B cell (primary cell): ENCODE data around the gene COASY. TPM values are rescaled to one million over a fixed set of nuclear protein-coding genes. Genes with fewer than 3 reads are reported as not detected.
A peak's percentile ranks its signal among the peaks of the same experiment; 100 is the strongest.

ENCODE experiments used
- ATAC-seq: fragments of 200-7000 bp; cut with Tn5 transposase; one replicate; pipeline ENCODE4 v1.10.0; 2021; ENCODE audit warnings: low read depth, mild to moderate bottlenecking, moderate number of reproducible peaks, moderate library complexity
- CTCF ChIA-PET: fragments of 350-600 bp; sonication (Branson Sonifier 250); formaldehyde crosslinking; loops from one replicate; lab custom pipeline; 2021; ENCODE audit warnings: antibody characterized with exemption, inconsistent platforms; lab: Charles Lee
- POLR2A ChIA-PET: fragments of 350-600 bp; sonication (Branson Sonifier 250); formaldehyde crosslinking; loops from one replicate; lab custom pipeline; 2021; ENCODE audit warnings: antibody characterized with exemption; lab: Charles Lee
- DNase-seq: peaks from one replicate; pipeline ENCODE4 v3.0.0; 2013
- H2AFZ ChIP-seq: 2 replicates; pipeline ENCODE4 v1.6.1; 2012; ENCODE audit warnings: mild to moderate bottlenecking, low read depth, low read length; ENCODE audit not compliant: insufficient read depth, poor library complexity, severe bottlenecking
- H3K27ac ChIP-seq, 2 donors: 1 replicate in 1 of 2; 2 replicates in 1 of 2; pipeline ENCODE4 v1.5.1; 2012 to 2013; ENCODE audit warnings: low read length in 2 of 2, mild to moderate bottlenecking in 2 of 2, moderate library complexity in 1 of 2
- H3K27me3 ChIP-seq, 4 experiments: fragments of 200-600 bp in 1 of 4; sonication (generic) in 1 of 4; replicated peaks in 1 of 4; 1 replicate in 2 of 4; 2 replicates in 2 of 4; pipeline versions ENCODE4 v1.6.1 to v1.7.0; 2013 to 2016; ENCODE audit warnings: low read length in 3 of 4, mild to moderate bottlenecking in 2 of 4, mixed read lengths in 1 of 4, moderate library complexity in 1 of 4; ENCODE audit not compliant: insufficient read depth in 4 of 4, control insufficient read depth in 3 of 4; ENCODE audit errors: control extremely low read depth in 1 of 4
- H3K36me3 ChIP-seq, 2 experiments: replicated peaks in 1 of 2; 1 replicate in 1 of 2; 2 replicates in 1 of 2; pipeline versions ENCODE4 v1.6.1 to v1.7.1; 2013; ENCODE audit warnings: low read length in 1 of 2; ENCODE audit not compliant: insufficient read depth in 2 of 2, control insufficient read depth in 1 of 2; ENCODE audit errors: control extremely low read depth in 1 of 2, extremely low read depth in 1 of 2
- H3K4me1 ChIP-seq, 2 donors: fragments of 200-600 bp in 1 of 2; sonication (generic) in 1 of 2; 1 replicate in 1 of 2; 2 replicates in 1 of 2; pipeline versions ENCODE4 v1.5.1 to v1.6.1; 2013 to 2017; ENCODE audit warnings: low read length in 2 of 2; ENCODE audit not compliant: control insufficient read depth in 2 of 2, insufficient read depth in 2 of 2
- H3K4me2 ChIP-seq: replicated peaks from 2 replicates; pipeline ENCODE3; 2012; ENCODE audit warnings: mild to moderate bottlenecking, low read depth, low read length; ENCODE audit not compliant: poor library complexity, severe bottlenecking
- H3K4me3 ChIP-seq, 5 experiments: fragments of 200-600 bp in 1 of 5; sonication (generic) in 1 of 5; 1 replicate in 3 of 5; 2 replicates in 2 of 5; pipeline versions ENCODE4 v1.5.1 to v1.7.0; 2011 to 2016; ENCODE audit warnings: low read length in 4 of 5, mild to moderate bottlenecking in 4 of 5, low read depth in 2 of 5, control low read depth in 1 of 5, moderate library complexity in 1 of 5; ENCODE audit not compliant: insufficient read depth in 1 of 5; ENCODE audit errors: control extremely low read depth in 1 of 5, extremely low read depth in 1 of 5
- H3K79me2 ChIP-seq: fragments of 200-600 bp; sonication (generic); one replicate; pipeline ENCODE4 v1.6.0; 2016; ENCODE audit warnings: low read length; ENCODE audit not compliant: control insufficient read depth, insufficient read depth
- H3K9ac ChIP-seq: fragments of 200-600 bp; sonication (generic); 2 replicates; pipeline ENCODE4 v1.6.1; 2017; ENCODE audit warnings: mild to moderate bottlenecking, low read length, moderate library complexity
- H3K9me3 ChIP-seq, 3 donors: one replicate each; pipeline versions ENCODE4 v1.6.1 to v1.7.1; 2013; ENCODE audit warnings: low read length in 2 of 3; ENCODE audit not compliant: control insufficient read depth in 2 of 3, insufficient read depth in 1 of 3; ENCODE audit errors: control extremely low read depth in 1 of 3
- H4K20me1 ChIP-seq: 2 replicates; pipeline ENCODE4 v1.6.0; 2012; ENCODE audit warnings: mild to moderate bottlenecking, low read length; ENCODE audit not compliant: insufficient read depth, control insufficient read depth, poor library complexity, severe bottlenecking
- H3K27ac Mint-ChIP-seq: one replicate; pipeline ENCODE4 v1.8.0; 2021; ENCODE audit warnings: mixed read lengths
- H3K27me3 Mint-ChIP-seq: one replicate; pipeline ENCODE4 v1.8.0; 2021; ENCODE audit warnings: mixed read lengths
- H3K4me1 Mint-ChIP-seq: one replicate; pipeline ENCODE4 v1.8.0; 2021; ENCODE audit warnings: mixed read lengths
- H3K4me3 Mint-ChIP-seq: one replicate; pipeline ENCODE4 v1.8.0; 2021; ENCODE audit warnings: mixed read lengths
- H3K9me3 Mint-ChIP-seq: one replicate; pipeline ENCODE4 v1.8.0; 2022; ENCODE audit warnings: mixed read lengths; ENCODE audit not compliant: insufficient read depth
- CTCF ChIP-seq: fragments of 200-600 bp; IDR thresholded peaks from one replicate; pipeline ENCODE4 v1.8.0; 2022; ENCODE audit warnings: antibody characterized with exemption, mild to moderate bottlenecking
- EZH2 ChIP-seq: IDR thresholded peaks from 2 replicates; pipeline ENCODE4 v1.6.1; 2012; ENCODE audit warnings: borderline replicate concordance, low read depth, mild to moderate bottlenecking, moderate library complexity, low read length; ENCODE audit not compliant: insufficient read depth, poor library complexity, severe bottlenecking
- WGBS: methylation state at CpG from one replicate; pipeline ENCODE4 v1.1.5; 2013; ENCODE audit warnings: missing lambda C conversion rate; ENCODE audit not compliant: insufficient coverage; 5-methylcytosine and 5-hydroxymethylcytosine counted together
- intact Hi-C: fragments of 100-400 bp; cut with micrococcal nuclease; formaldehyde crosslinking; loops from one replicate; pipeline ENCODE4 v1.10.0; 2022
- polyA plus RNA-seq: library from polyadenylated mRNA; depleted of rRNA; stranded (reverse); fragments of >200 nt; gene quantifications from 2 replicates; pipeline ENCODE4 v1.2.3, GENCODE V29; 2012
- total RNA-seq, 2 donors: library from RNA; stranded (reverse); fragments of 120-200 nt in 1 of 2; gene quantifications; 1 replicate in 1 of 2; 2 replicates in 1 of 2; pipeline versions ENCODE4 v1.2.3 to v1.2.4, GENCODE V29; 2013 to 2022

The COASY gene
- total and polyA plus RNA-seq, 2 donors (not counting 1 experiment from before 2014, with no cell fraction given): 76.6 to 82.3 TPM

- peaks cover 0 to 46% of the 10 kb centered on the region in 2 experiments for H3K36me3 ChIP-seq
- H3K9ac ChIP-seq: no peak overlapping the region
- no peaks in the 10 kb centered on the region for H3K9me3 ChIP-seq
- no peaks in the 10 kb centered on the region for H4K20me1 ChIP-seq
- H3K4me3 ChIP-seq: no peak overlapping the region
- no peaks in the 10 kb centered on the region for H3K9me3 Mint-ChIP-seq
- intact Hi-C loops: no loop called here
- ATAC-seq (no peak), DNase-seq (no peak)
- peaks cover 5% of the 10 kb centered on the region for H3K4me1 Mint-ChIP-seq
- H3K27ac Mint-ChIP-seq: no peak overlapping the region
- peaks cover 0 to 7% of the 10 kb centered on the region in 2 donors for H3K4me1 ChIP-seq
- no peaks in the 10 kb centered on the region for H3K79me2 ChIP-seq
- 67% methylated on average over 8 of the region's 9 CpGs for WGBS
- TF ChIP-seq CTCF (peak; percentile 24), EZH2 (no peak)
- no peak overlapping the region for H3K4me3 Mint-ChIP-seq
- H3K27me3 ChIP-seq: no peaks in the 10 kb centered on the region
- CTCF ChIA-PET: interaction anchor here (0.7 to 5.7 kb wide), 12 partner anchors 9 to 198 kb away, joined by 3 to 70 read pairs (median 3); no protein-coding TSS in a partner anchor
- H3K27me3 Mint-ChIP-seq: no peaks in the 10 kb centered on the region
- POLR2A ChIA-PET: no interaction called here
- no peak overlapping the region for H3K4me2 ChIP-seq
- H2AFZ ChIP-seq: no peak overlapping the region
- H3K27ac ChIP-seq: no peak overlapping the region
Measured at GRCh38 chr17:42520540-42520951, 41.4 kb upstream of the COASY start.

GRCh38 chr17:42521036-42521435 lies 40.9 kb upstream of the COASY start:
- H4K20me1 ChIP-seq: no peaks in the 10 kb centered on the region
- peaks cover 0 to 7% of the 10 kb centered on the region in 2 donors for H3K4me1 ChIP-seq
- H3K9ac ChIP-seq: no peak overlapping the region
- no peaks in the 10 kb centered on the region for H3K9me3 Mint-ChIP-seq
- no peak overlapping the region for H3K4me2 ChIP-seq
- H3K27me3 ChIP-seq: no peaks in the 10 kb centered on the region
- 83% methylated on average over 2 of the region's 8 CpGs for WGBS
- TF ChIP-seq EZH2 (no peak), CTCF (no peak)
- H2AFZ ChIP-seq: no peak overlapping the region
- DNase-seq (no peak), ATAC-seq (no peak)
- ChIA-PET CTCF (interaction anchor here (0.7 to 5.7 kb wide), 9 partner anchors 9 to 199 kb away, joined by 3 to 70 read pairs (median 3); no protein-coding TSS in a partner anchor), POLR2A (no interaction called here)
- peaks cover 5% of the 10 kb centered on the region for H3K4me1 Mint-ChIP-seq
- no peak overlapping the region for H3K4me3 ChIP-seq
- intact Hi-C loops: no loop called here
- H3K9me3 ChIP-seq: no peaks in the 10 kb centered on the region
- peaks cover 0 to 44% of the 10 kb centered on the region in 2 experiments for H3K36me3 ChIP-seq
- no peaks in the 10 kb centered on the region for H3K79me2 ChIP-seq
- no peaks in the 10 kb centered on the region for H3K27me3 Mint-ChIP-seq
- no peak overlapping the region for H3K4me3 Mint-ChIP-seq
- H3K27ac Mint-ChIP-seq: no peak overlapping the region
- no peak overlapping the region for H3K27ac ChIP-seq
